Diencephalon (tissue), 1 donor: ENCODE measurements around the gene TM9SF4. TPM values are rescaled to one million over a fixed set of nuclear protein-coding genes. Genes with fewer than 3 reads are reported as not detected.

Experiments
- total RNA-seq: library from RNA; depleted of rRNA; stranded (reverse); fragments of >200 nt; gene quantifications from one replicate; pipeline ENCODE4 v1.2.3, GENCODE V29; 2014

TM9SF4 gene, protein sequence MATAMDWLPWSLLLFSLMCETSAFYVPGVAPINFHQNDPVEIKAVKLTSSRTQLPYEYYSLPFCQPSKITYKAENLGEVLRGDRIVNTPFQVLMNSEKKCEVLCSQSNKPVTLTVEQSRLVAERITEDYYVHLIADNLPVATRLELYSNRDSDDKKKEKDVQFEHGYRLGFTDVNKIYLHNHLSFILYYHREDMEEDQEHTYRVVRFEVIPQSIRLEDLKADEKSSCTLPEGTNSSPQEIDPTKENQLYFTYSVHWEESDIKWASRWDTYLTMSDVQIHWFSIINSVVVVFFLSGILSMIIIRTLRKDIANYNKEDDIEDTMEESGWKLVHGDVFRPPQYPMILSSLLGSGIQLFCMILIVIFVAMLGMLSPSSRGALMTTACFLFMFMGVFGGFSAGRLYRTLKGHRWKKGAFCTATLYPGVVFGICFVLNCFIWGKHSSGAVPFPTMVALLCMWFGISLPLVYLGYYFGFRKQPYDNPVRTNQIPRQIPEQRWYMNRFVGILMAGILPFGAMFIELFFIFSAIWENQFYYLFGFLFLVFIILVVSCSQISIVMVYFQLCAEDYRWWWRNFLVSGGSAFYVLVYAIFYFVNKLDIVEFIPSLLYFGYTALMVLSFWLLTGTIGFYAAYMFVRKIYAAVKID
- total RNA-seq = 25.4 TPM

DNA sequence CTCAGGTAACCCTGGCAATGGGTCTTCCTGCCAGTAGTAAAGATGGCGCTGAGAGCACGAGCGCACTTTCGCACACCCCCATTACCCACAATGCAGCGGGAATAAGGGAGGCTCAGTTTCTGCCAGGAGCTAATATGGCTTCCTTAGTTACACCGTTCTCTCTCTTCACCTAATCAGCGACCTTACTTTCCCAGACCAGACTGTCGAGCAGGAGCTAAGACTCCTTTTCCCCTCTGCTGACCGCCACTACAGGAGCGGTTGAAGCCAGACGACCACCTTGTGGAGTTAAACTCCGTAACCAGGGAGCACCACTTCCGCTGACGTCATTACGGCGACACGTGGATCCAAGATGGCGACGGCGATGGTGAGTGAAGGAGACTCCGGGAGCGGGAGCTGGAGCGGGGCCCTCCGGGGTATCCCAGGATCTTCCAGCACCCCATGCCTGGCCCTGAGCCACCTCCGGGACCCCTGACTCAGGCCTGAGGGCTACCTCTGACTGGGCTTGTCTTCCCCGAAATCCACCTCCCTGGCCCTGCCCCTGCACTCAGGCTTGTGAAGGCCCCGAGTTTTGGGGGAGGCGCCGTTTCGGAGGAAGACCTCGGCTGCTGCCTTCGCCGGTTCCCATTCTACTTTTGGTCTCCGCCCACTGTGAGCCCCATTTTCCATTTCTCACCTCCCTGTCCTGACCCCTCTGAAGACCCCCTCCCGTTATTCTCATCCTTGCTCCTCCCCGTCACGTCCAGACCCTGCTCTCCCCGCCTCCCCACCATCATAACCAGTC lies at the start of gene TM9SF4:
TSS of gene TM9SF4 (plus strand) at position 323 of the 781 bp plus-strand sequence. CDS start at position 350, 27 bp downstream.

DNA sequence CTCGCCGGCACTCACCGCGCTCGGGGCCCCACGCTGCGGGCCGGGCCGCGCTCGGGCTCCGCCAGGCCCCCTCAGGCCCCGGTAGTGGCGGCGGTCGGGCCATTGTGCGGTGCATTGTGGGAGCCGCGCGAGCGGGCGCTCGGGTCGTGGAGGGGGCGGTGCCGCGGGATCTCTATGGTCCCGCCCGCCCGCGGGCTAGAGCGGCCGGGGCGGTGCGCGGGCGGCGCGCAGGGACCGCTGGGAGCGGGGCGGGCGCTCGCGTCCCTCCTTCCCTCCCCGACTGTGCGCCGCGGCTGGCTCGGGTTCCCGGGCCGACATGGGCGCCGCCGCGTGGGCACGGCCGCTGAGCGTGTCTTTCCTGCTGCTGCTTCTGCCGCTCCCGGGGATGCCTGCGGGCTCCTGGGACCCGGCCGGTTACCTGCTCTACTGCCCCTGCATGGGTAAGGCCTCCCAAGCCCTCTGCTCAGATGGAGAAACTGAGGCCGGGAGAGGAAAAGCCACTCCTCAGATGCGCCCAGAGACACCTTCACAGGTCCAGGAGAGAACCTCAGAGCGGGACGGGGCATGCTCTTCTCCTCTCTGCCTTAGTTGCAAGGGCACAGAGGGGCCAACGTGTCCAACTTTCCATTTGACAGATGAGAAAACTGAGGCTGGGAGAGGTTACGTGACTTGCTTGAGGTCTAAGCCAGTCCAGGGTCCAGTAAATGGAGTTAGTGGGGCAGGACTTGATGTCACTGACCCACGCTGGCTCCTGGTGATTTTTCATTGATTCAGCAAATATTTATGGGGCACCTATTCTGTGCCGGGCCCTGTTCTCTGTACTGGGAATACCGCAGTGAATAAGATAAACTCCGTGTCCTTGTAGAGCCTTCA lies 98.3 kb downstream of the TM9SF4 start, which contains the start of the genes PLAGL2 and POFUT1:
TSS of gene PLAGL2 (minus strand) at position 118 of the 873 bp plus-strand sequence. CDS start 5,565 bp downstream, outside the sequence.
TSS of gene POFUT1 (plus strand) at position 255 of the 873 bp plus-strand sequence. CDS start at position 317, 62 bp downstream.

Other genes with a start within 250 kb of the TM9SF4 start
- 12.5 TPM for gene DUSP15, start 239.2 kb upstream of the TM9SF4 start, total RNA-seq
- gene TTLL9, start 239.1 kb upstream of the TM9SF4 start, total RNA-seq = 7.4 TPM
- 10.4 TPM for gene PDRG1, start 157.7 kb upstream of the TM9SF4 start, total RNA-seq
- gene XKR7, start 141.6 kb upstream of the TM9SF4 start, total RNA-seq = 10.1 TPM
- 3.7 TPM for gene CCM2L, start 99.3 kb upstream of the TM9SF4 start, total RNA-seq
- 5.1 TPM for gene HCK, start 57.5 kb upstream of the TM9SF4 start, total RNA-seq
- 1.8 TPM for gene PLAGL2, start 98.0 kb downstream of the TM9SF4 start, total RNA-seq
- gene POFUT1, start 98.2 kb downstream of the TM9SF4 start, total RNA-seq = 16.6 TPM
- gene KIF3B, start 167.9 kb downstream of the TM9SF4 start, total RNA-seq = 109 TPM
- 70.1 TPM for gene ASXL1, start 248.6 kb downstream of the TM9SF4 start, total RNA-seq